B cell (primary cell): ENCODE data around the gene NUP210L. TPM values are rescaled to one million over a fixed set of nuclear protein-coding genes. Genes with fewer than 3 reads are reported as not detected.
A peak's percentile ranks its signal among the peaks of the same experiment; 100 is the strongest.

Source experiments
- ATAC-seq: fragments of 200-7000 bp; cut with Tn5 transposase; one replicate; pipeline ENCODE4 v1.10.0; 2021; ENCODE audit warnings: low read depth, mild to moderate bottlenecking, moderate number of reproducible peaks, moderate library complexity
- CTCF ChIA-PET: fragments of 350-600 bp; sonication (Branson Sonifier 250); formaldehyde crosslinking; loops from one replicate; lab custom pipeline; 2021; ENCODE audit warnings: antibody characterized with exemption, inconsistent platforms; lab: Charles Lee
- POLR2A ChIA-PET: fragments of 350-600 bp; sonication (Branson Sonifier 250); formaldehyde crosslinking; loops from one replicate; lab custom pipeline; 2021; ENCODE audit warnings: antibody characterized with exemption; lab: Charles Lee
- DNase-seq: peaks from one replicate; pipeline ENCODE4 v3.0.0; 2013
- H2AFZ ChIP-seq: 2 replicates; pipeline ENCODE4 v1.6.1; 2012; ENCODE audit warnings: mild to moderate bottlenecking, low read depth, low read length; ENCODE audit not compliant: insufficient read depth, poor library complexity, severe bottlenecking
- H3K27ac ChIP-seq, 2 donors: 1 replicate in 1 of 2; 2 replicates in 1 of 2; pipeline ENCODE4 v1.5.1; 2012 to 2013; ENCODE audit warnings: low read length in 2 of 2, mild to moderate bottlenecking in 2 of 2, moderate library complexity in 1 of 2
- H3K27me3 ChIP-seq, 4 experiments: fragments of 200-600 bp in 1 of 4; sonication (generic) in 1 of 4; replicated peaks in 1 of 4; 1 replicate in 2 of 4; 2 replicates in 2 of 4; pipeline versions ENCODE4 v1.6.1 to v1.7.0; 2013 to 2016; ENCODE audit warnings: low read length in 3 of 4, mild to moderate bottlenecking in 2 of 4, mixed read lengths in 1 of 4, moderate library complexity in 1 of 4; ENCODE audit not compliant: insufficient read depth in 4 of 4, control insufficient read depth in 3 of 4; ENCODE audit errors: control extremely low read depth in 1 of 4
- H3K36me3 ChIP-seq, 2 experiments: replicated peaks in 1 of 2; 1 replicate in 1 of 2; 2 replicates in 1 of 2; pipeline versions ENCODE4 v1.6.1 to v1.7.1; 2013; ENCODE audit warnings: low read length in 1 of 2; ENCODE audit not compliant: insufficient read depth in 2 of 2, control insufficient read depth in 1 of 2; ENCODE audit errors: control extremely low read depth in 1 of 2, extremely low read depth in 1 of 2
- H3K4me1 ChIP-seq, 2 donors: fragments of 200-600 bp in 1 of 2; sonication (generic) in 1 of 2; 1 replicate in 1 of 2; 2 replicates in 1 of 2; pipeline versions ENCODE4 v1.5.1 to v1.6.1; 2013 to 2017; ENCODE audit warnings: low read length in 2 of 2; ENCODE audit not compliant: control insufficient read depth in 2 of 2, insufficient read depth in 2 of 2
- H3K4me2 ChIP-seq: replicated peaks from 2 replicates; pipeline ENCODE3; 2012; ENCODE audit warnings: mild to moderate bottlenecking, low read depth, low read length; ENCODE audit not compliant: poor library complexity, severe bottlenecking
- H3K4me3 ChIP-seq, 5 experiments: fragments of 200-600 bp in 1 of 5; sonication (generic) in 1 of 5; 1 replicate in 3 of 5; 2 replicates in 2 of 5; pipeline versions ENCODE4 v1.5.1 to v1.7.0; 2011 to 2016; ENCODE audit warnings: low read length in 4 of 5, mild to moderate bottlenecking in 4 of 5, low read depth in 2 of 5, control low read depth in 1 of 5, moderate library complexity in 1 of 5; ENCODE audit not compliant: insufficient read depth in 1 of 5; ENCODE audit errors: control extremely low read depth in 1 of 5, extremely low read depth in 1 of 5
- H3K79me2 ChIP-seq: fragments of 200-600 bp; sonication (generic); one replicate; pipeline ENCODE4 v1.6.0; 2016; ENCODE audit warnings: low read length; ENCODE audit not compliant: control insufficient read depth, insufficient read depth
- H3K9ac ChIP-seq: fragments of 200-600 bp; sonication (generic); 2 replicates; pipeline ENCODE4 v1.6.1; 2017; ENCODE audit warnings: mild to moderate bottlenecking, low read length, moderate library complexity
- H3K9me3 ChIP-seq, 3 donors: one replicate each; pipeline versions ENCODE4 v1.6.1 to v1.7.1; 2013; ENCODE audit warnings: low read length in 2 of 3; ENCODE audit not compliant: control insufficient read depth in 2 of 3, insufficient read depth in 1 of 3; ENCODE audit errors: control extremely low read depth in 1 of 3
- H4K20me1 ChIP-seq: 2 replicates; pipeline ENCODE4 v1.6.0; 2012; ENCODE audit warnings: mild to moderate bottlenecking, low read length; ENCODE audit not compliant: insufficient read depth, control insufficient read depth, poor library complexity, severe bottlenecking
- H3K27ac Mint-ChIP-seq: one replicate; pipeline ENCODE4 v1.8.0; 2021; ENCODE audit warnings: mixed read lengths
- H3K27me3 Mint-ChIP-seq: one replicate; pipeline ENCODE4 v1.8.0; 2021; ENCODE audit warnings: mixed read lengths
- H3K4me1 Mint-ChIP-seq: one replicate; pipeline ENCODE4 v1.8.0; 2021; ENCODE audit warnings: mixed read lengths
- H3K4me3 Mint-ChIP-seq: one replicate; pipeline ENCODE4 v1.8.0; 2021; ENCODE audit warnings: mixed read lengths
- H3K9me3 Mint-ChIP-seq: one replicate; pipeline ENCODE4 v1.8.0; 2022; ENCODE audit warnings: mixed read lengths; ENCODE audit not compliant: insufficient read depth
- CTCF ChIP-seq: fragments of 200-600 bp; IDR thresholded peaks from one replicate; pipeline ENCODE4 v1.8.0; 2022; ENCODE audit warnings: antibody characterized with exemption, mild to moderate bottlenecking
- EZH2 ChIP-seq: IDR thresholded peaks from 2 replicates; pipeline ENCODE4 v1.6.1; 2012; ENCODE audit warnings: borderline replicate concordance, low read depth, mild to moderate bottlenecking, moderate library complexity, low read length; ENCODE audit not compliant: insufficient read depth, poor library complexity, severe bottlenecking
- WGBS: methylation state at CpG from one replicate; pipeline ENCODE4 v1.1.5; 2013; ENCODE audit warnings: missing lambda C conversion rate; ENCODE audit not compliant: insufficient coverage; 5-methylcytosine and 5-hydroxymethylcytosine counted together
- intact Hi-C: fragments of 100-400 bp; cut with micrococcal nuclease; formaldehyde crosslinking; loops from one replicate; pipeline ENCODE4 v1.10.0; 2022
- polyA plus RNA-seq: library from polyadenylated mRNA; depleted of rRNA; stranded (reverse); fragments of >200 nt; gene quantifications from 2 replicates; pipeline ENCODE4 v1.2.3, GENCODE V29; 2012
- total RNA-seq, 2 donors: library from RNA; stranded (reverse); fragments of 120-200 nt in 1 of 2; gene quantifications; 1 replicate in 1 of 2; 2 replicates in 1 of 2; pipeline versions ENCODE4 v1.2.3 to v1.2.4, GENCODE V29; 2013 to 2022

Gene NUP210L
- total and polyA plus RNA-seq, 2 donors (not counting 1 experiment from before 2014, with no cell fraction given): 0.04 to 0.20 TPM

- Histone ChIP-seq H3K9ac (no peak overlapping the region), H3K4me2 (no peak overlapping the region), H3K79me2 (peaks cover 17% of the 10 kb centered on the region), H2AFZ (no peak overlapping the region), H4K20me1 (peaks cover 39% of the 10 kb centered on the region), H3K36me3 (peaks cover 3 to 89% of the 10 kb centered on the region in 2 experiments), H3K4me3 (no peak overlapping the region), H3K9me3 (peaks cover 0 to 8% (median 0%) of the 10 kb centered on the region in 3 donors), H3K27me3 (no peaks in the 10 kb centered on the region), H3K27ac (peak overlapping the region in 1 of 2 donors; percentile 62), H3K4me1 (peaks cover 15 to 17% of the 10 kb centered on the region in 2 donors)
- H3K9me3 Mint-ChIP-seq: peaks cover 2% of the 10 kb centered on the region
- peaks cover 25% of the 10 kb centered on the region for H3K4me1 Mint-ChIP-seq
- no peak overlapping the region for H3K4me3 Mint-ChIP-seq
- DNase-seq: no peak
- ChIA-PET POLR2A (no interaction called here), CTCF (interaction anchor here (0.6 to 1.1 kb wide), 3 partner anchors 18 to 363 kb away, joined by 3 to 5 read pairs (median 3); no protein-coding TSS in a partner anchor)
- H3K27me3 Mint-ChIP-seq: no peaks in the 10 kb centered on the region
- ATAC-seq: no peak
- H3K27ac Mint-ChIP-seq: no peak overlapping the region
- intact Hi-C loops: no loop called here
- TF ChIP-seq EZH2 (no peak), CTCF (no peak)
Measured at GRCh38 chr1:154159554-154159953, 4.7 kb upstream of the NUP210L start.

- no peak overlapping the region for H3K9ac ChIP-seq
Measured at GRCh38 chr1:154158307-154159125, 3.6 kb upstream of the NUP210L start.

More at GRCh38 chr1:154158307-154159125, 3.6 kb upstream of the NUP210L start:
- Histone ChIP-seq H3K4me3 (no peak overlapping the region), H3K9me3 (peaks cover 0 to 8% (median 0%) of the 10 kb centered on the region in 3 donors), H3K4me1 (peaks cover 15 to 17% of the 10 kb centered on the region in 2 donors), H3K36me3 (peaks cover 3 to 82% of the 10 kb centered on the region in 2 experiments), H4K20me1 (peaks cover 31% of the 10 kb centered on the region), H2AFZ (no peak overlapping the region), H3K4me2 (peak overlapping the region; percentile 27), H3K27ac (peak overlapping the region; percentile 19 to 62), H3K27me3 (no peaks in the 10 kb centered on the region), H3K79me2 (peaks cover 10% of the 10 kb centered on the region)
- peak overlapping the region; percentile 77 for H3K27ac Mint-ChIP-seq
- H3K4me1 Mint-ChIP-seq: peaks cover 25% of the 10 kb centered on the region
- H3K27me3 Mint-ChIP-seq: no peaks in the 10 kb centered on the region
- ChIA-PET CTCF (interaction anchor here (1.1 kb wide), 1 partner anchor 19 kb away, joined by 3 read pairs; no protein-coding TSS in a partner anchor), POLR2A (interaction anchor here (0.6 kb wide), 1 partner anchor 18 kb away, joined by 6 read pairs; no protein-coding TSS in a partner anchor)
- WGBS: 75% methylated on average over 4 of the region's 8 CpGs
- H3K9me3 Mint-ChIP-seq: peaks cover 2% of the 10 kb centered on the region
- peak; percentile 57 for ATAC-seq
- intact Hi-C loops: no loop called here
- DNase-seq: peak; percentile 47
- peak overlapping the region; percentile 21 for H3K4me3 Mint-ChIP-seq
- TF ChIP-seq CTCF: no peak
- no peak for TF ChIP-seq EZH2
